ENCODE data around the gene PLEKHA7.

DNA sequence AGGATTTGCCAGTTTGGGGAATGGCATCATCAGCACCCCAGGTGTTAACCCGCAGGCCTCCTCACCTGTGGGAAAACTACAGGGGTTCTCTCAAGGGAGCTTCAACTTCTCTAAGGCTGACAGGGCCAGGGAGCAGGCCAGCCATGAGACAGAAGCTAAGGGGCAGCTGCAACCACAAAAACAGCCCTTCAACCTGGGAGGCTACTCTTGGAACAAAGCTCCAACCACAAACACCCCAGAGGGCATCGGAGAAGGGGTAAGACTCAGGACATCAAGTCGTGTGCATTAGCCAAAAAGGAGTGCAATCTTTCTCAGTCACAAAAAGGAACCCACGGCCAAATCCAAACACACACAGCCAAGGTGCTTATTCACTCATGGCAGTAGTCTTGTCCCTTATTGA, 103.0 kb downstream of the PLEKHA7 start:
- TF ChIP-seq EZH2 (IDR thresholded peaks at IDR 0.05; ENCODE audit: insufficient read depth, poor library complexity, severe bottlenecking) (no peak), EZH2phosphoT487 (IDR thresholded peaks at IDR 0.05; ENCODE audit: insufficient read depth, low read depth) (no peak)
